GM18507 (cell line): ENCODE measurements around the gene ETNPPL.

Experiments
- DNase-seq: peaks from one replicate; pipeline ENCODE4 v3.0.0; 2011; ENCODE audit warnings: low read depth; ENCODE audit not compliant: insufficient read length; ENCODE audit errors: extremely low spot score
- FAIRE-seq: peaks from 2 replicates; lab custom pipeline; 2011; peaks lifted over from hg19 to GRCh38; lab: Jason Lieb, UNC

Gene ETNPPL

GRCh38 chr4:108762559-108763225 lies at the start of gene ETNPPL:
Gene ETNPPL (minus strand): TSS chr4:108763053. CDS start chr4:108762898, 155 bp downstream.
- FAIRE-seq (no peak), DNase-seq (no peak)

GRCh38 chr4:108811486-108811885 lies 48.6 kb upstream of the ETNPPL start:
- FAIRE-seq (no peak), DNase-seq (no peak)

- no peak for DNase-seq
- FAIRE-seq, result no peak
These were observed 47.2 kb upstream of the ETNPPL start for GRCh38 chr4:108810087-108810486.

- FAIRE-seq (no peak), DNase-seq (no peak)
These were observed 41.9 kb upstream of the ETNPPL start for GRCh38 chr4:108804648-108805273.

GRCh38 chr4:108799306-108799705 lies 36.5 kb upstream of the ETNPPL start:
- no peak for FAIRE-seq
- DNase-seq, result no peak

- FAIRE-seq, result no peak
These were observed 33.3 kb upstream of the ETNPPL start for GRCh38 chr4:108796173-108796572.

GRCh38 chr4:108795733-108796132 lies 32.9 kb upstream of the ETNPPL start:
- no peak for FAIRE-seq
- no peak for DNase-seq

More at GRCh38 chr4:108796173-108796572, 33.3 kb upstream of the ETNPPL start:
- DNase-seq, result no peak

GRCh38 chr4:108794136-108794535 lies 31.3 kb upstream of the ETNPPL start:
- DNase-seq, result no peak
- FAIRE-seq, result no peak

GRCh38 chr4:108793415-108793814 lies 30.6 kb upstream of the ETNPPL start:
- DNase-seq (no peak), FAIRE-seq (no peak)

- no peak for DNase-seq
- no peak for FAIRE-seq
These were observed 25.9 kb upstream of the ETNPPL start for GRCh38 chr4:108788731-108789130.

- DNase-seq, result no peak
- FAIRE-seq, result no peak
These were observed 24.9 kb upstream of the ETNPPL start for GRCh38 chr4:108787724-108788123.

- no peak for DNase-seq
- FAIRE-seq, result no peak
These were observed 24.3 kb upstream of the ETNPPL start for GRCh38 chr4:108787106-108787505.

GRCh38 chr4:108786351-108786750 lies 23.5 kb upstream of the ETNPPL start:
- no peak for FAIRE-seq
- no peak for DNase-seq

GRCh38 chr4:108783665-108784463 lies 21.0 kb upstream of the ETNPPL start:
- FAIRE-seq, result no peak
- no peak for DNase-seq

GRCh38 chr4:108779958-108780357 lies 17.1 kb upstream of the ETNPPL start:
- no peak for DNase-seq
- no peak for FAIRE-seq

GRCh38 chr4:108777388-108777787 lies 14.5 kb upstream of the ETNPPL start:
- DNase-seq, result no peak
- no peak for FAIRE-seq

GRCh38 chr4:108775921-108776320 lies 13.1 kb upstream of the ETNPPL start:
- no peak for FAIRE-seq

GRCh38 chr4:108774809-108775530 lies 12.1 kb upstream of the ETNPPL start:
- no peak for DNase-seq
- no peak for FAIRE-seq

More at GRCh38 chr4:108775921-108776320, 13.1 kb upstream of the ETNPPL start:
- DNase-seq, result no peak

- no peak for DNase-seq
- no peak for FAIRE-seq
These were observed 9.5 kb upstream of the ETNPPL start for GRCh38 chr4:108772402-108772801.

- FAIRE-seq (no peak), DNase-seq (no peak)
These were observed 3.2 kb upstream of the ETNPPL start for GRCh38 chr4:108766058-108766457.
